ENCODE data around the gene HAAO.

HAAO gene

GRCh38 chr2:42722320-42723190 is 69.8 kb downstream of the HAAO start:
- no peaks in the 10 kb centered on the region for H3K9me3 Mint-ChIP-seq
- H3K4me1 Mint-ChIP-seq (ENCODE audit: low read depth): peaks cover 15% of the 10 kb centered on the region
- H3K27ac Mint-ChIP-seq: peak overlapping the region; percentile 38
- no peaks in the 10 kb centered on the region for H3K27me3 Mint-ChIP-seq (ENCODE audit: low read depth)
- peaks cover 2% of the 10 kb centered on the region for H3K36me3 Mint-ChIP-seq (ENCODE audit: low read depth)
- DNase-seq (ENCODE audit: low spot score): peak; percentile 63
- no peak overlapping the region for H3K4me3 Mint-ChIP-seq

GRCh38 chr2:42721898-42722297 is 70.5 kb downstream of the HAAO start:
- Mint-ChIP-seq H3K4me1 (ENCODE audit: low read depth) (peaks cover 15% of the 10 kb centered on the region), H3K9me3 (no peaks in the 10 kb centered on the region), H3K27ac (peak overlapping the region; percentile 38), H3K36me3 (ENCODE audit: low read depth) (peaks cover 2% of the 10 kb centered on the region), H3K27me3 (ENCODE audit: low read depth) (no peaks in the 10 kb centered on the region), H3K4me3 (no peak overlapping the region)
- DNase-seq (ENCODE audit: low spot score): no peak

All from T-helper 2 cell treated with Interferon-gamma antibody and Interleukin-4, amounts not matched to agents 5 μg/mL and 100 μg/mL, for 36 hours (primary cell).